Endothelial cell of umbilical vein (primary cell): Measurements from ENCODE around the gene COL6A3.

Experiments
- EZH2 ChIP-seq: IDR thresholded peaks from 2 replicates; pipeline ENCODE4 v1.6.1; 2012; ENCODE audit warnings: borderline replicate concordance, low read depth, mild to moderate bottlenecking, moderate library complexity, low read length, inconsistent platforms; ENCODE audit not compliant: severe bottlenecking
- GATA2 ChIP-seq: IDR thresholded peaks from 2 replicates; pipeline ENCODE4 v1.7.0; 2011; ENCODE audit warnings: low read depth, mild to moderate bottlenecking, moderate library complexity, mixed read lengths, low read length; ENCODE audit not compliant: insufficient read length, insufficient read depth
- JUN ChIP-seq: IDR thresholded peaks from 2 replicates; pipeline ENCODE4 v1.6.1; 2011; ENCODE audit warnings: borderline replicate concordance, low read depth; ENCODE audit not compliant: insufficient read length, insufficient read depth
- MYC ChIP-seq: IDR thresholded peaks from one replicate; pipeline ENCODE4 v1.6.1; 2011; ENCODE audit warnings: mild to moderate bottlenecking, low read depth, low read length
- POLR2A ChIP-seq: IDR thresholded peaks from 2 replicates; pipeline ENCODE4 v1.6.1; 2012; ENCODE audit warnings: low read depth, mild to moderate bottlenecking, control low read depth, low read length
- POLR2AphosphoS5 ChIP-seq: IDR thresholded peaks from 2 replicates; pipeline ENCODE4 v1.6.1; 2012; ENCODE audit warnings: low read depth, mild to moderate bottlenecking, control low read depth, low read length, moderate library complexity; ENCODE audit not compliant: insufficient read depth
- TF ChIP-seq, protein P1 (sequence below), 2 donors: IDR thresholded peaks; 1 replicate in 1 of 2; 2 replicates in 1 of 2; pipeline ENCODE4 v1.5.1; 2011; ENCODE audit warnings: low read length in 2 of 2, mild to moderate bottlenecking in 2 of 2, moderate library complexity in 2 of 2, control low read depth in 1 of 2, inconsistent platforms in 1 of 2, low read depth in 1 of 2; ENCODE audit not compliant: insufficient read depth in 1 of 2; ENCODE audit errors: extremely low read depth in 1 of 2
- TF ChIP-seq, protein P2 (sequence below): IDR thresholded peaks from 2 replicates; pipeline ENCODE4 v1.6.1; 2011; ENCODE audit not compliant: insufficient read depth, insufficient read length

DNA sequence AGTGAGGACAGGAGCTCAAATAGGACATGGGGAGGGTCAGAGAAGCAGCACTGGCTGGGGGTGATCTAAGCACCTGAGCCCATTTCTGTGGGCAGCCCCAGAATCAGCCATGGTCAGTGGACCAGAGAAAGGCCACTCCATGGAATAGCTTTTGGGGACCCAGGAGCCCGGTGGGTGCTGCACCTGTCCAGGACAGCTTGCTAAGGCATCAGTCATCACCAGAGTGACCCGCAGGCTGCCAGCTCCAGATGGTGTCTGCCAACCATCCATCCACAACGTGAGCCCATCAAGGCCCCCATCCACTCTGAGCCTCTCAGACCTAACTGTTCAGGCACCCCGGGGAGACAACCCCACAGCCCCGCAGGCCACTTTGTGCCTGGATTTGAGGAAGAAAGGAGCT is 23.6 kb upstream of the COL6A3 start:
- TF ChIP-seq, protein P1, sequence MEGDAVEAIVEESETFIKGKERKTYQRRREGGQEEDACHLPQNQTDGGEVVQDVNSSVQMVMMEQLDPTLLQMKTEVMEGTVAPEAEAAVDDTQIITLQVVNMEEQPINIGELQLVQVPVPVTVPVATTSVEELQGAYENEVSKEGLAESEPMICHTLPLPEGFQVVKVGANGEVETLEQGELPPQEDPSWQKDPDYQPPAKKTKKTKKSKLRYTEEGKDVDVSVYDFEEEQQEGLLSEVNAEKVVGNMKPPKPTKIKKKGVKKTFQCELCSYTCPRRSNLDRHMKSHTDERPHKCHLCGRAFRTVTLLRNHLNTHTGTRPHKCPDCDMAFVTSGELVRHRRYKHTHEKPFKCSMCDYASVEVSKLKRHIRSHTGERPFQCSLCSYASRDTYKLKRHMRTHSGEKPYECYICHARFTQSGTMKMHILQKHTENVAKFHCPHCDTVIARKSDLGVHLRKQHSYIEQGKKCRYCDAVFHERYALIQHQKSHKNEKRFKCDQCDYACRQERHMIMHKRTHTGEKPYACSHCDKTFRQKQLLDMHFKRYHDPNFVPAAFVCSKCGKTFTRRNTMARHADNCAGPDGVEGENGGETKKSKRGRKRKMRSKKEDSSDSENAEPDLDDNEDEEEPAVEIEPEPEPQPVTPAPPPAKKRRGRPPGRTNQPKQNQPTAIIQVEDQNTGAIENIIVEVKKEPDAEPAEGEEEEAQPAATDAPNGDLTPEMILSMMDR (IDR thresholded peaks at IDR 0.05; ENCODE audit: extremely low read depth in 1 of 2, insufficient read depth in 1 of 2, low read depth in 1 of 2, low read length in 2 of 2), result no peak
- TF ChIP-seq, protein P2, sequence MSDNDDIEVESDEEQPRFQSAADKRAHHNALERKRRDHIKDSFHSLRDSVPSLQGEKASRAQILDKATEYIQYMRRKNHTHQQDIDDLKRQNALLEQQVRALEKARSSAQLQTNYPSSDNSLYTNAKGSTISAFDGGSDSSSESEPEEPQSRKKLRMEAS, result no peak
- no peak for TF ChIP-seq EZH2
- TF ChIP-seq JUN, result no peak
- TF ChIP-seq GATA2, result no peak
- TF ChIP-seq POLR2A, result no peak
- no peak for TF ChIP-seq POLR2AphosphoS5
- TF ChIP-seq MYC, result no peak
